HUES48 (cell line): Measurements from ENCODE around the gene DNM3.
A peak's percentile ranks its signal among the peaks of the same experiment; 100 is the strongest.

Experiments used
- H3K27ac ChIP-seq: one replicate; pipeline ENCODE4 v1.7.0; 2013; ENCODE audit warnings: low read depth, low read length, inconsistent platforms
- H3K27me3 ChIP-seq: 2 replicates; pipeline ENCODE4 v1.6.1; 2013; ENCODE audit warnings: mild to moderate bottlenecking, low read length; ENCODE audit not compliant: control insufficient read depth, insufficient read depth
- H3K36me3 ChIP-seq: 2 replicates; pipeline ENCODE4 v1.6.1; 2013; ENCODE audit warnings: low read length; ENCODE audit not compliant: control insufficient read depth, insufficient read depth
- H3K4me1 ChIP-seq: 2 replicates; pipeline ENCODE4 v1.6.1; 2013; ENCODE audit warnings: mild to moderate bottlenecking, low read length; ENCODE audit not compliant: control insufficient read depth, insufficient read depth
- H3K4me3 ChIP-seq: 2 replicates; pipeline ENCODE4 v1.5.1; 2013; ENCODE audit warnings: mild to moderate bottlenecking, low read depth, low read length
- H3K9ac ChIP-seq: 2 replicates; pipeline ENCODE4 v1.6.1; 2013; ENCODE audit warnings: mild to moderate bottlenecking, low read depth, low read length, moderate library complexity
- H3K9me3 ChIP-seq: 2 replicates; pipeline ENCODE4 v1.6.1; 2013; ENCODE audit warnings: low read length; ENCODE audit not compliant: control insufficient read depth, insufficient read depth

DNM3 gene

DNA sequence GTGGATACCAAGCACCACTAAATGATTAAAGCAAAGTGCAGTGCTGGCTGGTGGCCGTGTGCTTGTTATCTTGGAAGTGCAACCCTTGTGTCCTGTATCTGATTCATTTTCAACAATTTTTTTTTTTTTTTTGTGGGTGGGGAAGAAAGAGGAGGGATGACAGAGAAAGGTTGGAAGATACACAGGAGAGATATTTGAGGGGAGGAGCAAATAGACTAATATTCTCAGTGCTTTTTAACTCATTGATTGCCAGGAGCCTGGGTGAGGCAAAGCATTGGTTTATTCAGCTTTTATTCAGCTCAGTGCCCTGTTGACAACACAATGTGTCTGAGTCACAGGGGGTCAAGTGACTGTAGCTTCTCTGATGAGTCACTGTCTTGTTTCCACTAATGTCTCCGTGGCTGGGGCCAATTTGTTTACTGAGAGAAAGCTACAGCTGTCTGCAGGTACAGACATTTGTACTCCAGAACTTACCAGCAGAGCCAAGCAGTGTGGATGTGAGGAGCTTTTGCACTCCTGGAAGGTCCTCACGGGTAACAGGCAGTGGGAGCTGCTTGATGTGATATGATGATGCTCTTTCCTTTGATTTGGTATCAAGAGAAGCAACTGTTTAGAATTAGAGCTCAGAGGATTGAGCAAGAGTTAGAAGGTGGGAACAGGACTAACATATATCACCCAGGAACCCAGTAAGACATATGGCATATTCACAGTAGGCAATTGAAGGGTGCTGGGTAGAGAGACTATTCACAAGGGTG is 23.6 kb upstream of the DNM3 start:
- H3K4me1 ChIP-seq, result peaks cover 13% of the 10 kb centered on the region
- no peak overlapping the region for H3K9ac ChIP-seq
- peak overlapping the region; percentile 76 for H3K27ac ChIP-seq
- no peaks in the 10 kb centered on the region for H3K36me3 ChIP-seq
- no peak overlapping the region; the same call in 1 of the 2 replicates for H3K4me3 ChIP-seq
- no peaks in the 10 kb centered on the region for H3K27me3 ChIP-seq
- H3K9me3 ChIP-seq, result no peaks in the 10 kb centered on the region

DNA sequence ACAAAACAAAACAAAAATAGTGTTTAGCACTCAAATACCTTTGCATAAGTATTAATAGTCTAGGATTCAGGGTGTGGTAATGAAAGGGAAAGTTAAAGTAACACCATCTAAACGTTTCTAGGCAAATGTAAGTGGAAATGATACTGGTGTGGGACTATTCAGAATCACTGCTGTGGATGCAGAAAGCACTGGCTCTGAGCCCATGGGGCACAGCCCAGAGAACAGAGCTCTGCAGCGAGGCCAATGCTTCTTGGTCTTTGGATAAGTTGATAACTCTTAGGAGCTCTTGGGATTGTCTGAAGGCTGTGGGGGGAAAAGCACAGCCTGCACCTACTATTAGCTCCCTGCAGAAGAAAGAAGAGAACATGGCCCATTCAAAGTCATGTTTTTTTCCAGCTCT is 21.4 kb upstream of the DNM3 start:
- Histone ChIP-seq H3K4me1 (peaks cover 13% of the 10 kb centered on the region), H3K9ac (no peak overlapping the region), H3K27me3 (no peaks in the 10 kb centered on the region), H3K9me3 (no peaks in the 10 kb centered on the region), H3K27ac (no peak overlapping the region), H3K36me3 (no peaks in the 10 kb centered on the region), H3K4me3 (no peak overlapping the region)

DNA sequence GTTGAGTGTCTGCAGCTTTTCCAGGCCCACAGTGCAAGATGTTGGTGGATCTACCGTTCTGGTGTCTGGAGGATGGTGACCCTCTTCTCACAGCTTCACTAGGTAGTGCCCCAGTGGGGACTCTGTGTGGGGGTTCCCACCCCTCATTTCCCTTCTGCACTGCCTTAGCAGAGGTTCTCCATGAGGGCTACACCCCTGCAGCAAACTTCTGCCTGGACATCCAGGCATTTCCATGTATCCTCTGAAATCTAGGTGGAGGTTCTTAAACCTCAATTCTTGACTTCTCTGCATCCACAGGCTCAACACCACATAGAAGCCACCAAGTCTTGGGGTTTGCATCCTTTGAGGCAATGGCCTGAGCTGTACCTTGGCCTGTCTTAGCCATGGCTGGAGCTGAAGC is 14.3 kb upstream of the DNM3 start:
- no peak overlapping the region for H3K27ac ChIP-seq
- no peak overlapping the region for H3K9ac ChIP-seq
- H3K27me3 ChIP-seq, result no peaks in the 10 kb centered on the region
- peaks cover 21% of the 10 kb centered on the region for H3K9me3 ChIP-seq
- H3K4me3 ChIP-seq, result no peak overlapping the region
- no peaks in the 10 kb centered on the region for H3K4me1 ChIP-seq
- no peaks in the 10 kb centered on the region for H3K36me3 ChIP-seq

DNA sequence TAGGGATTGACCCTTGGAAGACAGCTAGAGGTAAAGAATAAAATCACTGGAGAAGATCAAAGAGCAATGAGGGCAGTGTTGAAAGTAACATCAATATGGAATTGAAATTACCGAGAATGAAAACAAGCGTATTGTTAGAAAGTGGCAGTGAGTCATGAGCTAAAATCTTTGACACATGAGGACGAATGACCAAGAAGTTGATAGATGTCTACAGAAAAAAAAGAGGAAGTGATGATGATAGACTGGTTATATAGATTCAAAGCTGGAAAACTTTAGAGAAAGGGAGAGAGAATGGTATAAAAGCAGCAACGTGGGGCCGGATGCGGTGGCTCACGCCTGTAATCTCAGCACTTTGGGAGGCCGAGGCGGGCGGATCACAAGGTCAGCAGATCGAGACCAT is 12.5 kb upstream of the DNM3 start:
- no peak overlapping the region for H3K27ac ChIP-seq
- H3K36me3 ChIP-seq, result no peaks in the 10 kb centered on the region
- H3K4me3 ChIP-seq, result no peak overlapping the region
- peaks cover 21% of the 10 kb centered on the region for H3K9me3 ChIP-seq
- H3K4me1 ChIP-seq, result no peaks in the 10 kb centered on the region
- no peaks in the 10 kb centered on the region for H3K27me3 ChIP-seq
- no peak overlapping the region for H3K9ac ChIP-seq

DNA sequence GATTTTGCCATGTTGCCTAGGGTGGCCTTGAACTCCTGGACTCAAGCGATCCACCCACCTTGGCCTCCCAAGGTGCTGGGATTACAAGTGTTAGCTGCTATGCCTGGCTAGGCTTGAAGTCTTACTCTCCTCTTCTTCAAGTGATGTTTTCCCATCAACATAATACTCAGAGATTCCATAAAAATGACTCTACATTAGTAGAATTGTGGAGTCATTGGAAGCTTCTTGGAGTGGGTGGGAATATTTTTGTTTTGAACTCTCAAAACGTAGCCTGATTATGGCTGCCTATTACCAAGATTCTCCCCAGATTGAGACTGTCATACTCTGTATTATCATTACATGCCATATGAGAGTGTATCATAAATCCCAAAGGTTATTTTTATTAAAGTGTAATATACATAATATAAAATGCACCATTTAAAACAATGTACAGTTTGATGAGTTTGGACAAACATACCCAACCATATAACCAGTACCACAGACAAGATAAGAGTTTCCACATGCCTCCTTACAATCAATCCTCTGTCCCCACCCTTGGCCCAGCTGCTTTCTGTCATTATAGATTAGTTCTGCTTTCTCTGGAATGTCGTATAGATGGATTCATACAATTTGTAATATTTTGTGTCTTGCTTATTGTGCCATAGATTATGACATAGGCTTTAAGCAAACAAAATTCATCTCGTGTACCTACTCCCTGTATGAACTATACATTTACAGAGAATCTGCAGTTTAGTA is 8.0 kb upstream of the DNM3 start:
- no peak overlapping the region for H3K4me3 ChIP-seq
- no peak overlapping the region for H3K27ac ChIP-seq
- no peaks in the 10 kb centered on the region for H3K36me3 ChIP-seq
- H3K9ac ChIP-seq, result no peak overlapping the region
- H3K9me3 ChIP-seq, result peaks cover 3% of the 10 kb centered on the region; the same call in 1 of the 2 replicates
- H3K27me3 ChIP-seq, result no peaks in the 10 kb centered on the region
- no peaks in the 10 kb centered on the region for H3K4me1 ChIP-seq

DNA sequence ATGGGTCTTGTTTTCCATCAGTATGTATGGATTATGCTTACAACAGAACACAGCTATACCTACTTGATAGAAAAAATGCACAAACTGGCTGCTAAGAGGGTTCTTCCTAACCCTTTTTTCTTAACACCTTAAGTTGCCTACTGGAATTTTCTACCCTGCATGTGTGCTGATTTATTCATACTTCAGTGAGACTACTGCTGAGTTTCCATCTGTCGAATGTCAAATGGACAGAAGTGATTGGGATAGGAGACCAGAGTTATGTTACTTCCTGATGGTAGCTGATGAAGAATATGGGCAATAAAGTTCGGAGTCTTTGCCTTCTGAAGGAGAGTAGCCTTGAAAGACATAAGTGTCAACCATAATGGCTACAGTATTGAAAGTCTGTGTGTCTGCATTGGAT is 6.5 kb upstream of the DNM3 start:
- Histone ChIP-seq H3K36me3 (no peaks in the 10 kb centered on the region), H3K27me3 (peaks cover 9% of the 10 kb centered on the region; the same call in 1 of the 2 replicates), H3K9ac (no peak overlapping the region), H3K4me1 (no peaks in the 10 kb centered on the region), H3K4me3 (no peak overlapping the region), H3K9me3 (no peaks in the 10 kb centered on the region), H3K27ac (no peak overlapping the region)

DNA sequence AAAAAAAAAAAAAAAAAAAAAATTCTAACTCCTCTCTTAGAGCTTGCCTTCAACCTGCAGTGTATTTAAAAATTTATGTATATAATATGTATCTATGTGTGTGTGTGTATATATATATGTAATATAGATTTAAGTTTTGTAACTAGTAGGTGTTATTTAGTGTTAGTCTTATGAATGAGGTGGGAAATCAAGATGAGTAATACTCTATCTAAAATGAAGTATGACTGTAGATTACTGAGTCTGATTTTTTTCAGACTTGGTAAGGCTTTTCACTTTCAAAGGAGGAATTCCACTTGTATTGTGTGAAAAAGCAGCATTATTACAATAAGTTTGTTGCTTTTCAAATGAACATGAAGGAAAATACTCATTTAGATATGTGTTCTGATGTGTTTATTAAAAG is 5.4 kb upstream of the DNM3 start:
- H3K27me3 ChIP-seq, result peaks cover 15% of the 10 kb centered on the region
- H3K36me3 ChIP-seq, result no peaks in the 10 kb centered on the region
- no peak overlapping the region for H3K9ac ChIP-seq
- no peak overlapping the region for H3K27ac ChIP-seq
- H3K4me1 ChIP-seq, result no peaks in the 10 kb centered on the region
- H3K9me3 ChIP-seq, result no peaks in the 10 kb centered on the region
- no peak overlapping the region for H3K4me3 ChIP-seq

DNA sequence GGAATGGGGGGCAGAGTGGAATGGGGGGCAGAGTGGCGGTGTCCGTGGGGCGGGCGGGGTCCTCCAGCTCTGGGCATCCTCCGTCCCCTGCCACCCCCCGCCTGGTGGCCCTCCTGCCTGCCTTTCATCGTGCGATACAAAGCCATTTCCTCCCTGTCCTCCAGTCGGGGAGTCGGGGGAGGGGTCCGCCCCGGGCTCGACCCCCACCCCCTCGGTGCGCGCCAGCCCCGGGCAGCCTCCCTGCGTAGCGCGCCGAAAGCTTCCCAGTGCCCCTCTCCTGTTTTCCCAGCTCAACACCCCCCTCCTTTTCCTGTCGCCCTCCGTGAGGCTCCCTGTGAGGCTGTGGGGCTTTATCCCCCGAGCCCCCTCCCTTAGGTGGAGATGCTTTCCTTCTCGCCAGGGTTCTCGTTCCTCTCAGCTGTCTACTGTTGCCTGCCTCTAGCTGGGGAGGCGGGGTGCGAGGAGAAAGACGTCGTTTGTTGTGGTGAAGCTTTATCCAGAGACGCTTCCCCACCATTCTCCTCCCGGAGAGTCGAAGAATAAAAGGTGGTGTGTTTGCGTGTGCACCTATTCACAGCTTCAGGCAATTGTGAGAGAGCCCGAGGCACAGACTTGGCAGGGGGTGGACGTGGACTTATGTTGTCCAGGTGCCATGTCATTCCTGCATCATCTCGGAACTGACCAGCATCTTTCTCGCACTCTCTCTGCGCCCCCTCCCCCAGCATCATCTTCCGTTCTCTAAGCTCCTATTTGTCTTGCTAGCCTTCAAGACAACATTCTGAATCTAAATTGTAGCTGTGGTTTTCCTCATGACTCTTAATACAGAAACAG is 848 bp downstream of the DNM3 start:
- Histone ChIP-seq H3K27ac (no peak overlapping the region), H3K9me3 (no peaks in the 10 kb centered on the region), H3K4me3 (peak overlapping the region; percentile 73), H3K4me1 (peaks cover 4% of the 10 kb centered on the region; the same call in 1 of the 2 replicates), H3K9ac (no peak overlapping the region), H3K36me3 (no peaks in the 10 kb centered on the region), H3K27me3 (peaks cover 35% of the 10 kb centered on the region)

DNA sequence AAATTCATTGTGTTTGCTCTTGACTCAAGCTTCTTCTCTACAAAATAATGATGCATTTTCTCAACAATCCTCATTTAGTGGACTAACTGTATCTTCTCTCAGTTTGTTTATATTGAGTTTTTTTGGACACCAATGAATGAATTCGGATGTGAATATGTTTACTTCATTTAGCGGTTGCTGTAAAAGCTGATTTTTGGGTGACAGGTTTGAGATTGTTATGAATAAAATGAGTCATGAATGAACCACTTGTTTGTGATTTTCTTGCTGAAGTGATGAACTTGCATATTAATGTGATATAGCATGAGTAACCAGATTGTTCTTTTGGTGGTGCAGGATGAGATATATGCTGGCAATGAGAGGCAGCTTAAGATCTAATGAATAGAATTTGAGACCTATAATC is 3.1 kb downstream of the DNM3 start:
- H3K4me3 ChIP-seq, result no peak overlapping the region
- H3K36me3 ChIP-seq, result no peaks in the 10 kb centered on the region
- H3K9ac ChIP-seq, result no peak overlapping the region
- H3K27ac ChIP-seq, result no peak overlapping the region
- H3K27me3 ChIP-seq, result peaks cover 30% of the 10 kb centered on the region
- no peaks in the 10 kb centered on the region for H3K9me3 ChIP-seq
- peaks cover 4% of the 10 kb centered on the region; the same call in 1 of the 2 replicates for H3K4me1 ChIP-seq

DNA sequence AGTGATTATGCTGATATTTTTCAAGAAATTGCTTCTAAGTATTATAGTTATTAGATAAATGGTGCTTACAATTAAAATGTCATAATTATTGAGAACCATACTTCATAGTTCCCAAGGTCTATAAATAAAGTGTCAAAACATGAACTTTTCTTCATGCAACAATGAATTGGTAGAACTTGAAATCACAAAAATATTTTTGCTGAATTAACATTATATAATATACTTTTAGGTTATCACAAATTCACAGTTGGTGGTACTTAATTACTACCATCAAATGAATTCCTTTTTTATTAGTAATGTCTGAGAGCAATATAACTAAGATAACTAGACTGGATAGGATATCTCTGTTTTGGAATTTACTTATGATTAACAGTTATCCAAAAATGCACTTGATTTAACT is 4.7 kb downstream of the DNM3 start:
- no peaks in the 10 kb centered on the region for H3K36me3 ChIP-seq
- H3K4me3 ChIP-seq, result no peak overlapping the region
- H3K4me1 ChIP-seq, result peaks cover 6% of the 10 kb centered on the region; the same call in 1 of the 2 replicates
- no peaks in the 10 kb centered on the region for H3K9me3 ChIP-seq
- H3K27me3 ChIP-seq, result peaks cover 20% of the 10 kb centered on the region
- no peak overlapping the region for H3K9ac ChIP-seq
- H3K27ac ChIP-seq, result no peak overlapping the region
